K562 (cell line): ENCODE data around the gene SEMA3C. TPM values are rescaled to one million over a fixed set of nuclear protein-coding genes. Genes with fewer than 3 reads are reported as not detected.

Experiments
- ATAC-seq: fragments of 200-7000 bp; cut with Tn5 transposase; 3 replicates; pipeline ENCODE4 v1.9.1; 2020; ENCODE audit warnings: moderate library complexity
- BruUV-seq: library from RNA; stranded (reverse); fragments of 400-500 nt; replicated peaks from 2 replicates; lab custom pipeline; 2021; lab: Mats Ljungman, UMichigan
- CTCF ChIA-PET: fragments of 300-600 bp; formaldehyde crosslinking; extraction: SDS; loops from one replicate; lab custom pipeline; 2021; ENCODE audit warnings: low intra/inter-chr PET ratio; lab: Yijun Ruan, JAX
- POLR2A ChIA-PET: fragments of 300-600, 350-650 bp; sonication (Branson Sonifier 250); formaldehyde crosslinking; extraction: SDS; loops from one replicate; lab custom pipeline; 2021; ENCODE audit warnings: antibody characterized with exemption, inconsistent platforms; lab: Yijun Ruan, JAX
- DNase-seq, 4 experiments: peaks; one replicate each; pipeline versions ENCODE4 v3.0.0 to v3.0.0-alpha.2; 2011 to 2018; ENCODE audit warnings: low spot score in 3 of 4, mixed read lengths in 3 of 4; ENCODE audit errors: extremely low read depth in 1 of 4
- FAIRE-seq: peaks from 2 replicates; lab custom pipeline; 2011; peaks lifted over from hg19 to GRCh38; lab: Jason Lieb, UNC
- H2AFZ ChIP-seq: 2 replicates; pipeline ENCODE4 v1.6.0; 2011; ENCODE audit warnings: low read depth, low read length, control low read depth, inconsistent platforms
- H3K27ac ChIP-seq: fragments of 200-600 bp; 3 replicates; pipeline ENCODE4 v1.8.0; 2011; ENCODE audit warnings: low read depth, mild to moderate bottlenecking, control low read depth, inconsistent platforms, low read length, moderate library complexity, mixed read lengths; ENCODE audit errors: extremely low read depth
- H3K27me3 ChIP-seq, 2 experiments: fragments of 300-600 bp in 1 of 2; 2 replicates in 1 of 2; 3 replicates in 1 of 2; pipeline versions ENCODE4 v1.6.0 to v1.8.0; 2011; ENCODE audit warnings: inconsistent platforms in 2 of 2, low read length in 2 of 2, mild to moderate bottlenecking in 1 of 2, mixed read lengths in 1 of 2, moderate library complexity in 1 of 2; ENCODE audit not compliant: control insufficient read depth in 2 of 2, insufficient read depth in 2 of 2
- H3K36me3 ChIP-seq: fragments of 300-600 bp; 3 replicates; pipeline ENCODE4 v1.8.0; 2011; ENCODE audit warnings: mild to moderate bottlenecking, low read length, inconsistent platforms; ENCODE audit not compliant: control insufficient read depth, insufficient read depth
- H3K4me1 ChIP-seq, 2 experiments: fragments of 200-600 bp in 1 of 2; replicated peaks in 1 of 2; 2 replicates in 1 of 2; 3 replicates in 1 of 2; pipeline versions ENCODE4 v1.5.1 to v1.8.0; 2011; ENCODE audit warnings: inconsistent platforms in 2 of 2, low read length in 2 of 2, mild to moderate bottlenecking in 1 of 2, mixed read lengths in 1 of 2, moderate library complexity in 1 of 2; ENCODE audit not compliant: control insufficient read depth in 2 of 2, insufficient read depth in 2 of 2
- H3K4me2 ChIP-seq: 2 replicates; pipeline ENCODE4 v1.6.1; 2011; ENCODE audit warnings: low read length, control low read depth, inconsistent platforms, mixed read lengths; ENCODE audit not compliant: insufficient read depth
- H3K4me3 ChIP-seq: fragments of 200-600 bp; sonication (generic), shearing (Covaris generic); 2 replicates; pipeline ENCODE4 v1.5.1; 2016; ENCODE audit warnings: control low read depth, inconsistent platforms
- H3K79me2 ChIP-seq: fragments of 200-600 bp; 3 replicates; pipeline ENCODE4 v1.8.0; 2011; ENCODE audit warnings: low read length, inconsistent platforms; ENCODE audit not compliant: control insufficient read depth, insufficient read depth
- H3K9ac ChIP-seq, 2 experiments: 2 replicates each; pipeline versions ENCODE4 v1.6.0 to v1.6.1; 2011; ENCODE audit warnings: low read depth in 2 of 2, low read length in 2 of 2, control low read depth in 1 of 2, inconsistent platforms in 1 of 2, mild to moderate bottlenecking in 1 of 2, mixed read lengths in 1 of 2; ENCODE audit not compliant: insufficient read depth in 1 of 2
- H3K9me1 ChIP-seq: one replicate; pipeline ENCODE4 v1.6.0; 2011; ENCODE audit warnings: inconsistent platforms, mild to moderate bottlenecking, low read length, moderate library complexity; ENCODE audit not compliant: control insufficient read depth, insufficient read depth
- H3K9me3 ChIP-seq: replicated peaks from 2 replicates; pipeline ENCODE4 v1.5.1; 2011; ENCODE audit warnings: low read depth, low read length, inconsistent platforms; ENCODE audit not compliant: control insufficient read depth, insufficient read depth
- H4K20me1 ChIP-seq: replicated peaks from 2 replicates; pipeline ENCODE4 v1.6.1; 2011; ENCODE audit warnings: low read length, inconsistent platforms, mixed read lengths; ENCODE audit not compliant: control insufficient read depth, insufficient read depth
- ATF3 ChIP-seq, 2 experiments: fragments of 450-650 bp in 1 of 2; sonication (generic) in 1 of 2; formaldehyde crosslinking in 1 of 2; IDR thresholded peaks in 1 of 2; conservative IDR thresholded peaks in 1 of 2; 2 replicates each; pipeline versions ENCODE4 v1.6.1 to v1.8.1; 2016 to 2023; ENCODE audit warnings: mild to moderate bottlenecking in 2 of 2, moderate library complexity in 2 of 2, inconsistent platforms in 1 of 2, missing genetic modification reagents in 1 of 2
- CBFA2T3 ChIP-seq: fragments of 450-650 bp; IDR thresholded peaks from 2 replicates; pipeline ENCODE4 v1.6.1; 2017
- ETV5 ChIP-seq: sonication (generic); formaldehyde crosslinking; IDR thresholded peaks from 2 replicates; pipeline ENCODE4 v1.4.0; 2020; ENCODE audit warnings: low read depth, mild to moderate bottlenecking, missing genetic modification reagents
- HDAC2 ChIP-seq: fragments of 450-650 bp; IDR thresholded peaks from 2 replicates; pipeline ENCODE4 v1.6.1; 2016; ENCODE audit warnings: mild to moderate bottlenecking
- KLF16 ChIP-seq: IDR thresholded peaks from 2 replicates; pipeline ENCODE4 v1.6.1; 2016; ENCODE audit warnings: antibody characterized with exemption
- MNT ChIP-seq, 2 experiments: fragments of 450-650 bp; conservative IDR thresholded peaks; 2 replicates each; pipeline ENCODE4 v1.6.1; 2017; ENCODE audit warnings: mild to moderate bottlenecking in 2 of 2, moderate library complexity in 2 of 2
- SAFB2 ChIP-seq: fragments of 200-400 bp; formaldehyde crosslinking; IDR thresholded peaks from 2 replicates; pipeline ENCODE4 v1.6.1; 2018; ENCODE audit warnings: borderline replicate concordance, low read length, low read depth, moderate library complexity; ENCODE audit not compliant: severe bottlenecking
- TGIF2 ChIP-seq: sonication (generic); formaldehyde crosslinking; IDR thresholded peaks from 2 replicates; pipeline ENCODE4 v1.8.1; 2022; ENCODE audit warnings: mild to moderate bottlenecking, missing genetic modification reagents, moderate library complexity
- THRB ChIP-seq: fragments of 450-650 bp; formaldehyde crosslinking; conservative IDR thresholded peaks from 2 replicates; pipeline ENCODE4 v1.4.0; 2022; ENCODE audit warnings: mild to moderate bottlenecking, missing genetic modification characterization
- ZBTB12 ChIP-seq: fragments of 250-450 bp; sonication (Bioruptor Pico); IDR thresholded peaks from 2 replicates; pipeline ENCODE4 v1.4.0; 2020
- ZEB2 ChIP-seq: fragments of 450-650 bp; IDR thresholded peaks from 2 replicates; pipeline ENCODE4 v1.6.1; 2016
- ZNF12 ChIP-seq: sonication (generic); formaldehyde crosslinking; IDR thresholded peaks from 2 replicates; pipeline ENCODE4 v1.4.0; 2020; ENCODE audit warnings: mild to moderate bottlenecking, missing genetic modification reagents
- WGBS: fragments of 100-300 bp; shearing (Covaris generic); methylation state at CpG from one replicate; pipeline ENCODE4 v1.1.6; 2016; ENCODE audit warnings: low coverage, mixed read lengths; ENCODE audit not compliant: insufficient coverage; ENCODE audit errors: missing lambda C conversion rate; 5-methylcytosine and 5-hydroxymethylcytosine counted together
- in situ Hi-C: fragments of 300-500 bp; cut with MboI; formaldehyde crosslinking; loops from 4 replicates; pipeline ENCODE4 v1.15.0; 2018; ENCODE audit warnings: inconsistent platforms, mixed read lengths
- intact Hi-C: fragments of 100-400 bp; cut with micrococcal nuclease; formaldehyde crosslinking; loops from 2 replicates; pipeline ENCODE4 v1.14.2; 2022
- polyA plus RNA-seq, 8 experiments: library from polyadenylated mRNA; depleted of rRNA in 4 of 8; stranded (reverse) in 5 of 8; unstranded in 3 of 8; fragments of >200 nt; fragmentation: Nextera tagmentation in 2 of 8; fragmentation: Illumina TruSeq in 1 of 8; extraction: Ambion mirVana in 2 of 8; extraction: Trizol in 1 of 8; gene quantifications; 2 replicates each; pipeline versions ENCODE4 v1.2.1 to v1.2.3, GENCODE V29; 2011 to 2014; ENCODE audit warnings: inconsistent platforms in 1 of 8, missing spikeins in 1 of 8
- total RNA-seq, 7 experiments: library from RNA; depleted of rRNA in 6 of 7; stranded (reverse); fragments of >200 nt in 6 of 7; fragmentation: Illumina TruSeq in 2 of 7; extraction: Trizol in 2 of 7; gene quantifications; 2 replicates each; pipeline versions ENCODE4 v1.2.1 to v1.2.3, GENCODE V29; 2011 to 2021; ENCODE audit warnings: low replicate concordance in 1 of 7

Gene SEMA3C
- total and polyA plus RNA-seq, 9 of the 15 experiments (the other 6 are each of a cell fraction or from before 2014, with no cell fraction given) = 0.04 to 0.36 (median 0.12) TPM; not detected in 3

- no peak for FAIRE-seq
- TF ChIP-seq ETV5 (CRISPR knock-in tag) = no peak
- TF ChIP-seq ZEB2 = no peak
- no peak for TF ChIP-seq THRB (CRISPR knock-in tag)
- no peak for TF ChIP-seq KLF16
- TF ChIP-seq SAFB2 = no peak
- no peak for TF ChIP-seq ZNF12 (CRISPR knock-in tag)
- no peak for TF ChIP-seq HDAC2
- no peak for TF ChIP-seq TGIF2 (CRISPR knock-in tag)
- no peak for TF ChIP-seq ZBTB12 (CRISPR knock-in tag)
- TF ChIP-seq CBFA2T3 = no peak
- TF ChIP-seq ATF3 (IDR thresholded peaks at IDR 0.05) = no peak
- TF ChIP-seq ATF3 (CRISPR knock-in tag; conservative IDR thresholded peaks at IDR 0.05) = no peak
- no peak for TF ChIP-seq MNT (conservative IDR thresholded peaks at IDR 0.05)
These were observed 103.1 kb downstream of the SEMA3C start for GRCh38 chr7:80815733-80816132.

More at GRCh38 chr7:80815733-80816132, 103.1 kb downstream of the SEMA3C start:
- Histone ChIP-seq H2AFZ (no peak overlapping the region), H3K27me3 (no peaks in the 10 kb centered on the region), H3K9me3 (peaks cover 3% of the 10 kb centered on the region; the same call in 1 of the 2 replicates), H3K27ac (no peak overlapping the region), H3K4me2 (no peak overlapping the region), H3K79me2 (no peaks in the 10 kb centered on the region), H3K4me3 (no peak overlapping the region), H3K4me1 (no peaks in the 10 kb centered on the region), H3K9ac (no peak overlapping the region), H3K9me1 (no peaks in the 10 kb centered on the region), H3K36me3 (no peaks in the 10 kb centered on the region), H4K20me1 (no peaks in the 10 kb centered on the region)
- intact Hi-C loops = no loop called here
- DNase-seq = no peak
- in situ Hi-C loops = no loop called here
- WGBS = 0% methylated on average over 1 of the region's 1 CpG
- POLR2A ChIA-PET = no interaction called here
- no peak for ATAC-seq
- no TSS peak for BruUV-seq
- CTCF ChIA-PET = no interaction called here
